SK-N-SH treated with all-trans-retinoic acid at 6 μM for 48 hours (cell line): ENCODE results near the gene LSAMP.

Experiments used
- ATAC-seq: fragments of 200-7000 bp; cut with Tn5 transposase; 3 replicates; pipeline ENCODE4 v1.9.1; 2020; ENCODE audit warnings: mild to moderate bottlenecking, moderate library complexity
- ARNTL ChIP-seq: fragments of 450-650 bp; formaldehyde crosslinking; IDR thresholded peaks from 2 replicates; pipeline ENCODE4 v1.5.0; 2020; ENCODE audit warnings: low read depth, mild to moderate bottlenecking, moderate library complexity, borderline replicate concordance
- BACH2 ChIP-seq: fragments of 250-450 bp; sonication (Bioruptor Pico); IDR thresholded peaks from 2 replicates; pipeline ENCODE4 v1.9.0; 2021; ENCODE audit warnings: mild to moderate bottlenecking, borderline replicate concordance
- CSDC2 ChIP-seq: fragments of 250-450 bp; sonication (Bioruptor Pico); IDR thresholded peaks from 2 replicates; pipeline ENCODE4 v1.5.0; 2020; ENCODE audit warnings: mild to moderate bottlenecking, moderate library complexity
- ESRRG ChIP-seq: fragments of 250-450 bp; sonication (Bioruptor Pico); IDR thresholded peaks from 2 replicates; pipeline ENCODE4 v1.6.1; 2021; ENCODE audit warnings: mild to moderate bottlenecking
- GLIS3 ChIP-seq: fragments of 250-450 bp; sonication (Bioruptor Pico); IDR thresholded peaks from 2 replicates; pipeline ENCODE4 v1.5.0; 2020; ENCODE audit warnings: mild to moderate bottlenecking, moderate library complexity
- ISL1 ChIP-seq: fragments of 250-450 bp; sonication (Bioruptor Pico); IDR thresholded peaks from 2 replicates; pipeline ENCODE4 v2.1.2; 2022; ENCODE audit warnings: mild to moderate bottlenecking, moderate library complexity
- OSR1 ChIP-seq: fragments of 250-450 bp; sonication (Bioruptor Pico); IDR thresholded peaks from 2 replicates; pipeline ENCODE4 v1.8.0; 2022; ENCODE audit warnings: moderate library complexity, mild to moderate bottlenecking, inconsistent platforms
- PPARA ChIP-seq: fragments of 250-450 bp; sonication (Bioruptor Pico); IDR thresholded peaks from 2 replicates; pipeline ENCODE4 v1.5.0; 2020; ENCODE audit warnings: mild to moderate bottlenecking, borderline replicate concordance
- RARB ChIP-seq: fragments of 250-450 bp; sonication (Bioruptor Pico); IDR thresholded peaks from 2 replicates; pipeline ENCODE4 v1.8.0; 2021; ENCODE audit warnings: mild to moderate bottlenecking, moderate library complexity
- SNAI2 ChIP-seq: fragments of 250-450 bp; sonication (Bioruptor Pico); IDR thresholded peaks from 2 replicates; pipeline ENCODE4 v1.5.0; 2020; ENCODE audit warnings: mild to moderate bottlenecking, moderate library complexity
- TCF4 ChIP-seq: fragments of 250-450 bp; sonication (Bioruptor Pico); IDR thresholded peaks from 2 replicates; pipeline ENCODE4 v1.8.0; 2021; ENCODE audit warnings: mild to moderate bottlenecking, moderate library complexity, borderline replicate concordance
- TOX ChIP-seq: fragments of 250-450 bp; sonication (Bioruptor Pico); IDR thresholded peaks from 2 replicates; pipeline ENCODE4 v1.8.0; 2021; ENCODE audit warnings: mild to moderate bottlenecking, moderate library complexity, borderline replicate concordance
- ZC3H10 ChIP-seq: fragments of 250-450 bp; sonication (Bioruptor Pico); IDR thresholded peaks from 2 replicates; pipeline ENCODE4 v1.5.1; 2021; ENCODE audit warnings: mild to moderate bottlenecking, moderate library complexity
- ZFP3 ChIP-seq: fragments of 250-450 bp; sonication (Bioruptor Pico); IDR thresholded peaks from 2 replicates; pipeline ENCODE4 v1.5.0; 2020; ENCODE audit warnings: mild to moderate bottlenecking, moderate library complexity
- ZFP30 ChIP-seq: fragments of 450-650 bp; formaldehyde crosslinking; IDR thresholded peaks from 2 replicates; pipeline ENCODE4 v1.5.0; 2022; ENCODE audit warnings: mild to moderate bottlenecking, moderate library complexity
- ZNF565 ChIP-seq: fragments of 450-650 bp; formaldehyde crosslinking; conservative IDR thresholded peaks from 2 replicates; pipeline ENCODE4 v1.5.0; 2020; ENCODE audit warnings: low read depth, mild to moderate bottlenecking, moderate library complexity
- ZNF8 ChIP-seq: fragments of 450-650 bp; formaldehyde crosslinking; IDR thresholded peaks from 2 replicates; pipeline ENCODE4 v1.5.0; 2020; ENCODE audit warnings: mild to moderate bottlenecking, moderate library complexity
- TF ChIP-seq, protein P1 (sequence below): fragments of 250-450 bp; sonication (Bioruptor Pico); IDR thresholded peaks from 2 replicates; pipeline ENCODE4 v1.8.0; 2021; ENCODE audit warnings: low read depth, mild to moderate bottlenecking, moderate library complexity, borderline replicate concordance
- TF ChIP-seq, protein P2 (sequence below): fragments of 250-450 bp; sonication (Bioruptor Pico); IDR thresholded peaks from 2 replicates; pipeline ENCODE4 v1.5.0; 2020; ENCODE audit warnings: mild to moderate bottlenecking, moderate library complexity
- TF ChIP-seq, protein P3 (sequence below): fragments of 250-450 bp; sonication (Bioruptor Pico); IDR thresholded peaks from 2 replicates; pipeline ENCODE4 v1.8.0; 2020; ENCODE audit warnings: mild to moderate bottlenecking, moderate library complexity, borderline replicate concordance
- TF ChIP-seq, protein P4 (sequence below): fragments of 250-450 bp; sonication (Bioruptor Pico); IDR thresholded peaks from 2 replicates; pipeline ENCODE4 v1.5.1; 2021; ENCODE audit warnings: mild to moderate bottlenecking, moderate library complexity

Gene LSAMP

DNA sequence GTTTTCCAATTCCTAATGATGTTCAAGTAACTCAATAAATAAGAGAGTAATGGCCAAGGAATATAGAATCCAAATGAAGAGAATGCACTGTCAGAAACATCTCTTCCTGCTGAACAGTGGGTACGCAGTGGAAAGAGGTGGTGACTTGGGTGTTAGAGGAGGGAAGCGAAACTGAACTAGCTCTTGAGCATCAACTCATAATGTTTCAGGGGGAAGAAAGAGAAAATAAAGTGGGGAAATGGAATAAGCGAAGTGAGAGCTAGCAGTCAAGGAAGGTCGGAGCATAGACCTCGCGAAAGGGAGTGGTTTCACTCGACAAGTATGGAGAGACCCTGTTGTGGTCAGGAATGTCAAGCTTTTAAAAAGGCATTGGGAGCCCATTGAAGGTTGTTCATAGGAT is 512.5 kb downstream of the LSAMP start:
- no peak for ATAC-seq
- TF ChIP-seq ESRRG (CRISPR knock-in tag) (no peak), RARB (CRISPR knock-in tag) (no peak), BACH2 (CRISPR knock-in tag) (no peak), ZC3H10 (no peak), TOX (CRISPR knock-in tag) (no peak), ZFP30 (no peak)
- TF ChIP-seq, protein P1, sequence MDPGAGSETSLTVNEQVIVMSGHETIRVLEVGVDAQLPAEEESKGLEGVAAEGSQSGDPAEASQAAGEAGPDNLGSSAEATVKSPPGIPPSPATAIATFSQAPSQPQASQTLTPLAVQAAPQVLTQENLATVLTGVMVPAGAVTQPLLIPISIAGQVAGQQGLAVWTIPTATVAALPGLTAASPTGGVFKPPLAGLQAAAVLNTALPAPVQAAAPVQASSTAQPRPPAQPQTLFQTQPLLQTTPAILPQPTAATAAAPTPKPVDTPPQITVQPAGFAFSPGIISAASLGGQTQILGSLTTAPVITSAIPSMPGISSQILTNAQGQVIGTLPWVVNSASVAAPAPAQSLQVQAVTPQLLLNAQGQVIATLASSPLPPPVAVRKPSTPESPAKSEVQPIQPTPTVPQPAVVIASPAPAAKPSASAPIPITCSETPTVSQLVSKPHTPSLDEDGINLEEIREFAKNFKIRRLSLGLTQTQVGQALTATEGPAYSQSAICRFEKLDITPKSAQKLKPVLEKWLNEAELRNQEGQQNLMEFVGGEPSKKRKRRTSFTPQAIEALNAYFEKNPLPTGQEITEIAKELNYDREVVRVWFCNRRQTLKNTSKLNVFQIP (CRISPR knock-in tag), result no peak
- TF ChIP-seq, protein P2, sequence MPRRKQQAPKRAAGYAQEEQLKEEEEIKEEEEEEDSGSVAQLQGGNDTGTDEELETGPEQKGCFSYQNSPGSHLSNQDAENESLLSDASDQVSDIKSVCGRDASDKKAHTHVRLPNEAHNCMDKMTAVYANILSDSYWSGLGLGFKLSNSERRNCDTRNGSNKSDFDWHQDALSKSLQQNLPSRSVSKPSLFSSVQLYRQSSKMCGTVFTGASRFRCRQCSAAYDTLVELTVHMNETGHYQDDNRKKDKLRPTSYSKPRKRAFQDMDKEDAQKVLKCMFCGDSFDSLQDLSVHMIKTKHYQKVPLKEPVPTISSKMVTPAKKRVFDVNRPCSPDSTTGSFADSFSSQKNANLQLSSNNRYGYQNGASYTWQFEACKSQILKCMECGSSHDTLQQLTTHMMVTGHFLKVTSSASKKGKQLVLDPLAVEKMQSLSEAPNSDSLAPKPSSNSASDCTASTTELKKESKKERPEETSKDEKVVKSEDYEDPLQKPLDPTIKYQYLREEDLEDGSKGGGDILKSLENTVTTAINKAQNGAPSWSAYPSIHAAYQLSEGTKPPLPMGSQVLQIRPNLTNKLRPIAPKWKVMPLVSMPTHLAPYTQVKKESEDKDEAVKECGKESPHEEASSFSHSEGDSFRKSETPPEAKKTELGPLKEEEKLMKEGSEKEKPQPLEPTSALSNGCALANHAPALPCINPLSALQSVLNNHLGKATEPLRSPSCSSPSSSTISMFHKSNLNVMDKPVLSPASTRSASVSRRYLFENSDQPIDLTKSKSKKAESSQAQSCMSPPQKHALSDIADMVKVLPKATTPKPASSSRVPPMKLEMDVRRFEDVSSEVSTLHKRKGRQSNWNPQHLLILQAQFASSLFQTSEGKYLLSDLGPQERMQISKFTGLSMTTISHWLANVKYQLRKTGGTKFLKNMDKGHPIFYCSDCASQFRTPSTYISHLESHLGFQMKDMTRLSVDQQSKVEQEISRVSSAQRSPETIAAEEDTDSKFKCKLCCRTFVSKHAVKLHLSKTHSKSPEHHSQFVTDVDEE (CRISPR knock-in tag), result no peak
- TF ChIP-seq, protein P3, sequence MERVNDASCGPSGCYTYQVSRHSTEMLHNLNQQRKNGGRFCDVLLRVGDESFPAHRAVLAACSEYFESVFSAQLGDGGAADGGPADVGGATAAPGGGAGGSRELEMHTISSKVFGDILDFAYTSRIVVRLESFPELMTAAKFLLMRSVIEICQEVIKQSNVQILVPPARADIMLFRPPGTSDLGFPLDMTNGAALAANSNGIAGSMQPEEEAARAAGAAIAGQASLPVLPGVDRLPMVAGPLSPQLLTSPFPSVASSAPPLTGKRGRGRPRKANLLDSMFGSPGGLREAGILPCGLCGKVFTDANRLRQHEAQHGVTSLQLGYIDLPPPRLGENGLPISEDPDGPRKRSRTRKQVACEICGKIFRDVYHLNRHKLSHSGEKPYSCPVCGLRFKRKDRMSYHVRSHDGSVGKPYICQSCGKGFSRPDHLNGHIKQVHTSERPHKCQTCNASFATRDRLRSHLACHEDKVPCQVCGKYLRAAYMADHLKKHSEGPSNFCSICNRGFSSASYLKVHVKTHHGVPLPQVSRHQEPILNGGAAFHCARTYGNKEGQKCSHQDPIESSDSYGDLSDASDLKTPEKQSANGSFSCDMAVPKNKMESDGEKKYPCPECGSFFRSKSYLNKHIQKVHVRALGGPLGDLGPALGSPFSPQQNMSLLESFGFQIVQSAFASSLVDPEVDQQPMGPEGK (CRISPR knock-in tag), result no peak

DNA sequence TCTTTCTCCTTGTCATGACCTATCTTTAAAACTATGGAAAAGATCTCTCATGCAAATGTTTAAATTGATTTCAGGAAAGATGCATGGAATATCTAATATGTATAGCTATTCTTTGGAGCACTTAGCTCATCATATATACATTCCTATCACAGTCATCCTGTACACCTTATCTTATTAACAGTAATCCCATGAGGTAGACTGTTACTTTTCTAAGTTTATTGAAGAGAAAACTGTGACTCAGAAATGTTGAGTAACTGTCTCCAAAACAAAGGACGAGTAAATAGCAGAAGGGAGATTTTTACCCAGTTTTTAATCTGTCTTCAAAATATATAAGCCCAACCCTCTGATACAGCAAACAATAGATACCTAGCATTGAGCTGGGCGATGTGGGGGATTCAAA is 513.7 kb downstream of the LSAMP start:
- ATAC-seq, result no peak
- no peak for TF ChIP-seq GLIS3
- TF ChIP-seq CSDC2 (CRISPR knock-in tag), result no peak
- no peak for TF ChIP-seq BACH2 (CRISPR knock-in tag)
- TF ChIP-seq, protein P3 (CRISPR knock-in tag), result no peak
- TF ChIP-seq, protein P1 (CRISPR knock-in tag), result no peak
- TF ChIP-seq TCF4 (CRISPR knock-in tag), result no peak
- no peak for TF ChIP-seq ZNF565 (CRISPR knock-in tag)
- no peak for TF ChIP-seq ZC3H10
- no peak for TF ChIP-seq ZFP30
- TF ChIP-seq, protein P2 (CRISPR knock-in tag), result no peak
- TF ChIP-seq PPARA (CRISPR knock-in tag), result no peak
- TF ChIP-seq ZFP3, result no peak
- no peak for TF ChIP-seq ISL1 (CRISPR knock-in tag)
- TF ChIP-seq ESRRG (CRISPR knock-in tag), result no peak
- no peak for TF ChIP-seq SNAI2 (CRISPR knock-in tag)
- TF ChIP-seq OSR1 (CRISPR knock-in tag), result no peak
- no peak for TF ChIP-seq ZNF8 (CRISPR knock-in tag)
- TF ChIP-seq RARB (CRISPR knock-in tag), result no peak
- TF ChIP-seq, protein P4, sequence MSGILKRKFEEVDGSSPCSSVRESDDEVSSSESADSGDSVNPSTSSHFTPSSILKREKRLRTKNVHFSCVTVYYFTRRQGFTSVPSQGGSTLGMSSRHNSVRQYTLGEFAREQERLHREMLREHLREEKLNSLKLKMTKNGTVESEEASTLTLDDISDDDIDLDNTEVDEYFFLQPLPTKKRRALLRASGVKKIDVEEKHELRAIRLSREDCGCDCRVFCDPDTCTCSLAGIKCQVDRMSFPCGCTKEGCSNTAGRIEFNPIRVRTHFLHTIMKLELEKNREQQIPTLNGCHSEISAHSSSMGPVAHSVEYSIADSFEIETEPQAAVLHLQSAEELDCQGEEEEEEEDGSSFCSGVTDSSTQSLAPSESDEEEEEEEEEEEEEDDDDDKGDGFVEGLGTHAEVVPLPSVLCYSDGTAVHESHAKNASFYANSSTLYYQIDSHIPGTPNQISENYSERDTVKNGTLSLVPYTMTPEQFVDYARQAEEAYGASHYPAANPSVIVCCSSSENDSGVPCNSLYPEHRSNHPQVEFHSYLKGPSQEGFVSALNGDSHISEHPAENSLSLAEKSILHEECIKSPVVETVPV (CRISPR knock-in tag), result no peak
- TF ChIP-seq ARNTL (CRISPR knock-in tag), result no peak
- TF ChIP-seq, all 23 proteins: peak for 0
